HG03095 (cell line): ENCODE measurements around the gene BUD31.

Source experiments
- ATAC-seq: cut with Tn5 transposase; IDR thresholded peaks from one replicate; pipeline ENCODE4 v1.9.1; 2021; ENCODE audit warnings: moderate library complexity; ENCODE audit not compliant: unreplicated experiment

The BUD31 gene

GRCh38 chr7:99461221-99461620, 52.5 kb downstream of the BUD31 start:
- no peak for ATAC-seq

DNA sequence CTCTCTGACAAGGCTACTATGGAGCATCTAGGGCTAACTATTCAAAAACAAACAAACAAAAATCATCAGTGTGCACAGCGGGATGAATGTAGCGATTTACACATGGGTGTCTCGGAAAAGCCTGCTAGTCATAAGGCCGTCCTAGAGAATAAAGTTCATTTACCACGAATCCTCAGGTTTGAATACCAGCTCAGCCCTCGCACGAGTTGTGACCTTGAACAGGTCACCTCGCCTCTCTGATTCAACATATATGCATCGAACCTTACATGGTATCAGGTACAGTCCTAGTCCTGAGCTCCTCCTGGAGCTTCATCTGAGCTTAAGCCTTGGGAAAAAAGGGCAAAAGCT, 56.6 kb downstream of the BUD31 start:
- no peak for ATAC-seq

DNA sequence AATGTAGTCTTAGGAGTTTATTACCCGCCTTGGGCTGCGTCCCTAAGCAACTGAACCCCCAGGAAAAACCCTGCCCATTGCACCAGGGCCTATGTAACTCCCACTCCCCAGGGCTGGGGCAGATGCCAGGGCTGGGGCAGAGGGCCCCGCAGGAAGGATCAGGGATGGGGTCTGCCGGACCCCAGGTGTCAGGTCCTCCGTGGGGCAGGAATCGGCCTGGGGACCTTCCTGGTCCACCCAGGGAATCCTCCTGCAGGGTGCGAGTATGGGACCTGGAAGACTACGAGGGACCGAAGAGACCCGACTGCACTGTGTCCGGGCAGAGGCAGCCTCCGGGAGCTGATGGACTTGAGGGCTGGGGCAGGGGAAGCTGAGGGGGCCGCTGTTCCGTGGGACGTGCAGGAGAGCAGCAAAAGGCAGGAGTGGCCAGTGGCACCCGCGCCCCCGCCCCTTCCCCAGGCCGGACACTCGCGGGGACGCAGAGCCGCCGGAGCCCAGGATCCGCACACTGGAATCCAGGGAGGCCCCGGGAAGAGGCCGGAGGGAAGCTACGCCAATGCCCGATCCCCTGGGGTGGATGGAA, 59.7 kb downstream of the BUD31 start:
- no peak for ATAC-seq
